ENCODE results near the gene JADE1. TPM values are rescaled to one million over a fixed set of nuclear protein-coding genes. Genes with fewer than 3 reads are reported as not detected.
A peak's percentile ranks its signal among the peaks of the same experiment; 100 is the strongest.

Gene JADE1
- total and polyA plus RNA-seq, 2 of the 13 experiments (the other 11 are each of a cell fraction or from before 2014, with no cell fraction given), result 5.4 to 19.3 TPM

- Histone ChIP-seq H3K4me1 (ENCODE audit: insufficient read depth, low read length) (no peaks in the 10 kb centered on the region), H3K9me3 (ENCODE audit: low read length) (no peaks in the 10 kb centered on the region), H3K27me3 (ENCODE audit: control insufficient read depth in 1 of 2, insufficient read depth in 2 of 2, low read length in 2 of 2) (no peaks in the 10 kb centered on the region), H4K20me1 (ENCODE audit: insufficient read depth, low read length) (no peaks in the 10 kb centered on the region), H3K36me3 (replicated peaks in 1 of 2; ENCODE audit: control insufficient read depth in 1 of 2, insufficient read depth in 2 of 2, low read length in 2 of 2) (no peaks in the 10 kb centered on the region), H3K27ac (ENCODE audit: extremely low read length, insufficient read depth, low read length) (no peak overlapping the region), H3K4me2 (ENCODE audit: low read depth, low read length) (no peak overlapping the region), H3K79me2 (ENCODE audit: insufficient read depth, low read length) (no peaks in the 10 kb centered on the region), H3K4me3 (replicated peaks in 1 of 3; ENCODE audit: insufficient read depth in 1 of 3, low read depth in 2 of 3, low read length in 3 of 3) (no peak overlapping the region), H3K9ac (ENCODE audit: insufficient read depth, low read depth, low read length) (no peak overlapping the region), H2AFZ (ENCODE audit: low read length) (no peak overlapping the region)
- FAIRE-seq, result no peak
- in situ Hi-C loops (cut with HindIII; ENCODE audit: extremely low pct_ligation_motif_present, low pct_unique_long_range_greater_than_20kb), result no loop called here
- DNase-seq (ENCODE audit: low spot score), result no peak
- CTCF ChIA-PET (ENCODE audit: low intra/inter-chr PET ratio, low total read pairs), result interaction anchor here (0.7 to 2.0 kb wide), 2 partner anchors 80 to 385 kb away, joined by 3 to 20 read pairs; no protein-coding TSS in a partner anchor
- ATAC-seq, result peak; percentile 55
- no peak for TF ChIP-seq GABPB1 (CRISPR knock-in tag; IDR thresholded peaks at IDR 0.05)
- no peak for TF ChIP-seq ZSCAN29 (CRISPR knock-in tag; conservative IDR thresholded peaks at IDR 0.05)
- 13% methylated on average over 12 of the region's 12 CpGs for WGBS (ENCODE audit: low lambda C conversion rate)
- BruUV-seq (replicated peaks), result no TSS peak
- POLR2A ChIA-PET, result no interaction called here
- intact Hi-C loops (cut with micrococcal nuclease; ENCODE audit: unreplicated experiment), result loop anchor here (1.0 kb wide), 3 partner anchors 26 to 385 kb away; partner anchors contain the start of gene JADE1
Measured at GRCh38 chr4:128782875-128783614, 26.5 kb upstream of the JADE1 start.

- ATAC-seq (peak; percentile 41; the same call in 2 of the 3 replicates), FAIRE-seq (no peak), DNase-seq (ENCODE audit: low spot score) (no peak)
- 75% methylated on average over 11 of the region's 18 CpGs for WGBS (ENCODE audit: low lambda C conversion rate)
- no peak overlapping the region for H3K27ac ChIP-seq (ENCODE audit: extremely low read length, insufficient read depth, low read length)
- CTCF ChIA-PET (ENCODE audit: low intra/inter-chr PET ratio, low total read pairs), result no interaction called here
- no peak overlapping the region for H2AFZ ChIP-seq (ENCODE audit: low read length)
- H3K79me2 ChIP-seq (ENCODE audit: insufficient read depth, low read length), result no peaks in the 10 kb centered on the region
- TF ChIP-seq, protein P1, sequence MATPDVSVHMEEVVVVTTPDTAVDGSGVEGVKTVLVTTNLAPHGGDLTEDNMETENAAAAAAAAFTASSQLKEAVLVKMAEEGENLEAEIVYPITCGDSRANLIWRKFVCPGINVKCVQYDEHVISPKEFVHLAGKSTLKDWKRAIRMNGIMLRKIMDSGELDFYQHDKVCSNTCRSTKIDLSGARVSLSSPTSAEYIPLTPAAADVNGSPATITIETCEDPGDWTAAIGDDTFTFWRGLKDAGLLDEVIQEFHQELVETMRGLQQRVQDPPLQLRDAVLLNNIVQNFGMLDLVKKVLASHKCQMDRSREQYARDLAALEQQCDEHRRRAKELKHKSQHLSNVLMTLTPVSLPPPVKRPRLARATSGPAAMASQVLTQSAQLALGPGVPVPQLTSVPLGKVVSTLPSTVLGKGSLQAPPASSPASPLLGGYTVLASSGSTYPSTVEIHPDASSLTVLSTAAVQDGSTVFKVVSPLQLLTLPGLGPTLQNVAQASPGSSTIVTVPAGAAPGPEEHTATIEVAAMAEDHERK (CRISPR knock-in tag; IDR thresholded peaks at IDR 0.05; ENCODE audit: low read depth), result no peak
- no peak for TF ChIP-seq JUNB (CRISPR knock-in tag; IDR thresholded peaks at IDR 0.05; ENCODE audit: borderline replicate concordance)
- TF ChIP-seq LCORL (IDR thresholded peaks at IDR 0.05), result peak; percentile 86
- no peak for TF ChIP-seq LCORL (CRISPR knock-in tag; IDR thresholded peaks at IDR 0.05)
- TF ChIP-seq ZBTB26 (CRISPR knock-in tag; IDR thresholded peaks at IDR 0.05; ENCODE audit: borderline replicate concordance), result no peak
- H3K9ac ChIP-seq (ENCODE audit: insufficient read depth, low read depth, low read length), result no peak overlapping the region
- H3K27me3 ChIP-seq (ENCODE audit: control insufficient read depth in 1 of 2, insufficient read depth in 2 of 2, low read length in 2 of 2), result no peaks in the 10 kb centered on the region
- POLR2A ChIA-PET, result no interaction called here
- intact Hi-C loops (cut with micrococcal nuclease; ENCODE audit: unreplicated experiment), result no loop called here
- H3K4me3 ChIP-seq (replicated peaks in 1 of 3; ENCODE audit: insufficient read depth in 1 of 3, low read depth in 2 of 3, low read length in 3 of 3), result no peak overlapping the region
- H3K9me3 ChIP-seq (ENCODE audit: low read length), result no peaks in the 10 kb centered on the region
- no peaks in the 10 kb centered on the region for H4K20me1 ChIP-seq (ENCODE audit: insufficient read depth, low read length)
- no peaks in the 10 kb centered on the region for H3K36me3 ChIP-seq (replicated peaks in 1 of 2; ENCODE audit: control insufficient read depth in 1 of 2, insufficient read depth in 2 of 2, low read length in 2 of 2)
- in situ Hi-C loops (cut with HindIII; ENCODE audit: extremely low pct_ligation_motif_present, low pct_unique_long_range_greater_than_20kb), result no loop called here
- no peaks in the 10 kb centered on the region for H3K4me1 ChIP-seq (ENCODE audit: insufficient read depth, low read length)
- BruUV-seq (replicated peaks), result no TSS peak
- H3K4me2 ChIP-seq (ENCODE audit: low read depth, low read length), result no peak overlapping the region
Measured at GRCh38 chr4:128787509-128788311, 21.8 kb upstream of the JADE1 start.
